OCI-LY7 (cell line): ENCODE measurements around the gene ABCF3. TPM values are rescaled to one million over a fixed set of nuclear protein-coding genes. Genes with fewer than 3 reads are reported as not detected.

Experiments
- BruUV-seq: library from RNA; stranded (reverse); fragments of 400-500 nt; replicated peaks from 2 replicates; lab custom pipeline; 2021; lab: Mats Ljungman, UMichigan
- CTCF ChIA-PET: fragments of 300-600 bp; sonication (Branson Sonifier 250); formaldehyde crosslinking; loops from one replicate; lab custom pipeline; 2022; ENCODE audit warnings: antibody characterized with exemption; ENCODE audit not compliant: unreplicated experiment; lab: Charles Lee
- POLR2A ChIA-PET: fragments of 300-600 bp; sonication (Branson Sonifier 250); formaldehyde crosslinking; loops from one replicate; lab custom pipeline; 2022; ENCODE audit warnings: antibody characterized with exemption; lab: Charles Lee
- DNase-seq: peaks from one replicate; pipeline ENCODE4 v3.0.0-alpha.2; 2015; ENCODE audit warnings: low spot score
- H2AFZ ChIP-seq: fragments of 200-600 bp; sonication (generic), shearing (Covaris generic); 2 replicates; pipeline ENCODE4 v1.6.1; 2014; ENCODE audit warnings: mild to moderate bottlenecking, antibody characterized with exemption, low read length, moderate library complexity
- H3K27ac ChIP-seq: fragments of 200-600 bp; sonication (generic); 2 replicates; pipeline ENCODE4 v1.5.1; 2014; ENCODE audit warnings: mixed run types, low read depth, mild to moderate bottlenecking, moderate library complexity, low read length, inconsistent platforms; ENCODE audit not compliant: poor library complexity, severe bottlenecking
- H3K36me3 ChIP-seq: fragments of 200-600 bp; sonication (generic); 2 replicates; pipeline ENCODE4 v1.6.1; 2014; ENCODE audit warnings: mild to moderate bottlenecking, antibody characterized with exemption, low read length, moderate library complexity, mixed read lengths; ENCODE audit not compliant: insufficient read depth
- H3K4me1 ChIP-seq: fragments of 200-600 bp; sonication (generic); 2 replicates; pipeline ENCODE4 v1.5.1; 2014; ENCODE audit warnings: mild to moderate bottlenecking, low read length; ENCODE audit not compliant: insufficient read depth, poor library complexity, severe bottlenecking
- H3K4me2 ChIP-seq: fragments of 200-600 bp; sonication (generic); 2 replicates; pipeline ENCODE4 v1.6.1; 2014; ENCODE audit warnings: mild to moderate bottlenecking, low read length
- H3K4me3 ChIP-seq: fragments of 200-600 bp; sonication (generic); 2 replicates; pipeline ENCODE4 v1.5.1; 2014; ENCODE audit warnings: mild to moderate bottlenecking, low read depth, low read length; ENCODE audit not compliant: poor library complexity, severe bottlenecking
- H3K79me2 ChIP-seq: fragments of 200-600 bp; sonication (generic); 2 replicates; pipeline ENCODE4 v1.6.1; 2016; ENCODE audit warnings: low read depth, mild to moderate bottlenecking, low read length, moderate library complexity, mixed read lengths; ENCODE audit not compliant: insufficient read depth
- H3K9me2 ChIP-seq: fragments of 200-600 bp; sonication (generic); 2 replicates; pipeline ENCODE4 v1.6.1; 2016; ENCODE audit warnings: mild to moderate bottlenecking, low read length, mixed read lengths; ENCODE audit not compliant: insufficient read depth
- H3K9me3 ChIP-seq: fragments of 200-600 bp; sonication (generic); 2 replicates; pipeline ENCODE4 v1.6.1; 2014; ENCODE audit warnings: mild to moderate bottlenecking, mixed run types, low read length, mixed read lengths
- H4K20me1 ChIP-seq: fragments of 200-600 bp; sonication (generic); 2 replicates; pipeline ENCODE4 v1.6.1; 2014; ENCODE audit warnings: mild to moderate bottlenecking, antibody characterized with exemption, low read length, moderate library complexity, mixed read lengths; ENCODE audit not compliant: insufficient read depth
- EZH2phosphoT487 ChIP-seq: fragments of 200-600 bp; sonication (generic); IDR thresholded peaks from 2 replicates; pipeline ENCODE4 v1.6.1; 2018; ENCODE audit warnings: low read depth, borderline replicate concordance, mild to moderate bottlenecking, mixed run types, antibody characterized with exemption, low read length, moderate library complexity, mixed read lengths
- intact Hi-C: fragments of 100-400 bp; cut with micrococcal nuclease; formaldehyde crosslinking; loops from one replicate; pipeline ENCODE4 v1.10.0; 2022; ENCODE audit not compliant: unreplicated experiment
- total RNA-seq, 2 experiments: library from RNA; depleted of rRNA in 1 of 2; stranded (reverse); fragments of >200 nt in 1 of 2; shearing (Covaris generic) in 1 of 2; gene quantifications; 2 replicates each; pipeline ENCODE4 v1.2.3, GENCODE V29; 2014 to 2022
- TF ChIP-seq, protein P1 (sequence below): fragments of 200-600 bp; sonication (generic); conservative IDR thresholded peaks from 2 replicates; pipeline ENCODE4 v1.5.1; 2014; ENCODE audit warnings: mild to moderate bottlenecking, antibody characterized with exemption, low read length, moderate library complexity, mixed read lengths

The ABCF3 gene
- total RNA-seq, 2 experiments from 2014 or later: 51.6 to 67.1 TPM

- no peak overlapping the region for H3K27ac ChIP-seq
- CTCF ChIA-PET: interaction anchor here (0.5 kb wide), 1 partner anchor 9 kb away, joined by 8 read pairs; no protein-coding TSS in a partner anchor
- no peak overlapping the region for H2AFZ ChIP-seq
- H3K9me3 ChIP-seq: no peaks in the 10 kb centered on the region
- peaks cover 54% of the 10 kb centered on the region for H3K36me3 ChIP-seq
- H3K4me2 ChIP-seq: no peak overlapping the region
- no peak overlapping the region for H3K4me3 ChIP-seq
- no TSS peak for BruUV-seq
- no peaks in the 10 kb centered on the region for H3K4me1 ChIP-seq
- POLR2A ChIA-PET: interaction anchor here (0.9 kb wide), 1 partner anchor 9 kb away, joined by 4 read pairs; no protein-coding TSS in a partner anchor
- H4K20me1 ChIP-seq: no peaks in the 10 kb centered on the region
- TF ChIP-seq, protein P1, sequence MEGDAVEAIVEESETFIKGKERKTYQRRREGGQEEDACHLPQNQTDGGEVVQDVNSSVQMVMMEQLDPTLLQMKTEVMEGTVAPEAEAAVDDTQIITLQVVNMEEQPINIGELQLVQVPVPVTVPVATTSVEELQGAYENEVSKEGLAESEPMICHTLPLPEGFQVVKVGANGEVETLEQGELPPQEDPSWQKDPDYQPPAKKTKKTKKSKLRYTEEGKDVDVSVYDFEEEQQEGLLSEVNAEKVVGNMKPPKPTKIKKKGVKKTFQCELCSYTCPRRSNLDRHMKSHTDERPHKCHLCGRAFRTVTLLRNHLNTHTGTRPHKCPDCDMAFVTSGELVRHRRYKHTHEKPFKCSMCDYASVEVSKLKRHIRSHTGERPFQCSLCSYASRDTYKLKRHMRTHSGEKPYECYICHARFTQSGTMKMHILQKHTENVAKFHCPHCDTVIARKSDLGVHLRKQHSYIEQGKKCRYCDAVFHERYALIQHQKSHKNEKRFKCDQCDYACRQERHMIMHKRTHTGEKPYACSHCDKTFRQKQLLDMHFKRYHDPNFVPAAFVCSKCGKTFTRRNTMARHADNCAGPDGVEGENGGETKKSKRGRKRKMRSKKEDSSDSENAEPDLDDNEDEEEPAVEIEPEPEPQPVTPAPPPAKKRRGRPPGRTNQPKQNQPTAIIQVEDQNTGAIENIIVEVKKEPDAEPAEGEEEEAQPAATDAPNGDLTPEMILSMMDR: no peak
- no peak for TF ChIP-seq EZH2phosphoT487
- no peaks in the 10 kb centered on the region for H3K9me2 ChIP-seq
- H3K79me2 ChIP-seq: peaks cover 5% of the 10 kb centered on the region; the same call in 1 of the 2 replicates
- DNase-seq: no peak
- intact Hi-C loops: no loop called here
Observed at GRCh38 chr3:184164648-184165330, 21.2 kb upstream of the ABCF3 start.

GRCh38 chr3:184165543-184165942 is 20.5 kb upstream of the ABCF3 start:
- Histone ChIP-seq H4K20me1 (no peaks in the 10 kb centered on the region), H3K4me2 (no peak overlapping the region), H3K27ac (no peak overlapping the region), H3K9me3 (no peaks in the 10 kb centered on the region), H3K4me3 (no peak overlapping the region), H3K79me2 (no peaks in the 10 kb centered on the region), H2AFZ (no peak overlapping the region), H3K9me2 (no peaks in the 10 kb centered on the region), H3K4me1 (no peaks in the 10 kb centered on the region), H3K36me3 (peaks cover 54% of the 10 kb centered on the region)
- POLR2A ChIA-PET: interaction anchor here (0.9 kb wide), 1 partner anchor 8 kb away, joined by 4 read pairs; no protein-coding TSS in a partner anchor
- TF ChIP-seq EZH2phosphoT487: no peak
- TF ChIP-seq, protein P1: no peak
- BruUV-seq: no TSS peak
- CTCF ChIA-PET: no interaction called here
- intact Hi-C loops: no loop called here
- no peak for DNase-seq

- Histone ChIP-seq H3K36me3 (peaks cover 60% of the 10 kb centered on the region), H2AFZ (no peak overlapping the region), H4K20me1 (no peaks in the 10 kb centered on the region), H3K27ac (no peak overlapping the region), H3K9me2 (no peaks in the 10 kb centered on the region), H3K79me2 (no peaks in the 10 kb centered on the region), H3K4me3 (no peak overlapping the region), H3K9me3 (no peaks in the 10 kb centered on the region), H3K4me1 (no peaks in the 10 kb centered on the region), H3K4me2 (no peak overlapping the region)
- DNase-seq: no peak
- ChIA-PET POLR2A (no interaction called here), CTCF (no interaction called here)
- TF ChIP-seq, protein P1: no peak
- TF ChIP-seq EZH2phosphoT487: no peak
- intact Hi-C loops: no loop called here
- no TSS peak for BruUV-seq
Observed at GRCh38 chr3:184166671-184167070, 19.3 kb upstream of the ABCF3 start.
